C4-2B (cell line): ENCODE measurements around the gene GRHL1.
"Not testable (repeated sequence)": the region's sequence is repeated elsewhere in the genome, so short reads cannot be mapped to it uniquely, and the experiment has no call there.

Experiments
- H3K27ac ChIP-seq: fragments of 450-650 bp; 2 replicates; pipeline ENCODE4 v1.5.1; 2017
- CTCF ChIP-seq: fragments of 450-650 bp; conservative IDR thresholded peaks from 2 replicates; pipeline ENCODE4 v1.5.1; 2017; ENCODE audit warnings: mild to moderate bottlenecking
- ZFX ChIP-seq: fragments of 450-650 bp; IDR thresholded peaks from 2 replicates; pipeline ENCODE4 v1.6.1; 2017

Gene GRHL1

GRCh38 chr2:10007921-10008808, 56.7 kb downstream of the GRHL1 start:
- H3K27ac ChIP-seq = no peak overlapping the region
- no peak for TF ChIP-seq ZFX

- TF ChIP-seq CTCF (no peak), ZFX (no peak)
These were observed 57.3 kb downstream of the GRHL1 start for GRCh38 chr2:10008809-10009176.

GRCh38 chr2:10009271-10009810, 57.8 kb downstream of the GRHL1 start:
- no peak for TF ChIP-seq CTCF
- no peak for TF ChIP-seq ZFX
- peak overlapping the region; percentile 41 for H3K27ac ChIP-seq

More at GRCh38 chr2:10008809-10009176, 57.3 kb downstream of the GRHL1 start:
- no peak overlapping the region for H3K27ac ChIP-seq

- peak; percentile 43; the same call in 1 of the 2 replicates for TF ChIP-seq ZFX
- TF ChIP-seq CTCF = no peak
- H3K27ac ChIP-seq = peak overlapping the region; percentile 41
These were observed 58.6 kb downstream of the GRHL1 start for GRCh38 chr2:10009811-10010781.

- not testable (repeated sequence) for H3K27ac ChIP-seq
These were observed 59.5 kb downstream of the GRHL1 start for GRCh38 chr2:10010861-10011605.

GRCh38 chr2:10011606-10012325, 60.3 kb downstream of the GRHL1 start:
- H3K27ac ChIP-seq = not testable (repeated sequence)

- H3K27ac ChIP-seq = not testable (repeated sequence)
These were observed 61.0 kb downstream of the GRHL1 start for GRCh38 chr2:10012366-10012962.

- TF ChIP-seq CTCF (no peak), ZFX (no peak)
These were observed 61.5 kb downstream of the GRHL1 start for GRCh38 chr2:10012963-10013461.

GRCh38 chr2:10013651-10014417, 62.3 kb downstream of the GRHL1 start:
- not testable (repeated sequence) for H3K27ac ChIP-seq

More at GRCh38 chr2:10012963-10013461, 61.5 kb downstream of the GRHL1 start:
- H3K27ac ChIP-seq = no peak overlapping the region
